HG02981 (cell line): ENCODE results near the gene PFDN1.

Experiments used
- ATAC-seq: cut with Tn5 transposase; IDR thresholded peaks from one replicate; pipeline ENCODE4 v1.9.1; 2021; ENCODE audit warnings: mild to moderate bottlenecking, moderate library complexity; ENCODE audit not compliant: unreplicated experiment

PFDN1 gene

DNA sequence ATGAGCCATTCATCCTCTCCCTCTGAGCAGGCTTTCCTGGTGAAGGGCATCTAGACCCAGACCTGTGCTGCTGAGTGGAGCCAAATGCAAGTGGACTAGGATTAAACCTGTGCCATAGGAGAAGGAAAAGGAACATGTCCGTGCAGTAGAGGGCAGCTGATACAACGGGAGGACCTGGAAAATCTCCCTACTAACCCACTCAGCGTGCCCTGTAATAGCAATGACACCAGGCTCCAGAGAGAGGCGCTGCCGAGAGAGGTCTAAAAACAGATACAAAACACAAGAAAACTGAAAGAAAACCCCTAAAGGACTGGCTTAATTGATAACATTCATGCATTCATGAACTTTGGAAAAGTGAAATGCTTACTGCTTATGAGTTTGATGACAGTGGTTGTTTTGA, 60.8 kb downstream of the PFDN1 start:
- ATAC-seq: no peak

- no peak for ATAC-seq
Observed at GRCh38 chr5:140240987-140241706, 61.8 kb downstream of the PFDN1 start.

- ATAC-seq: peak; percentile 64
Observed at GRCh38 chr5:140239939-140240700, 62.8 kb downstream of the PFDN1 start.

DNA sequence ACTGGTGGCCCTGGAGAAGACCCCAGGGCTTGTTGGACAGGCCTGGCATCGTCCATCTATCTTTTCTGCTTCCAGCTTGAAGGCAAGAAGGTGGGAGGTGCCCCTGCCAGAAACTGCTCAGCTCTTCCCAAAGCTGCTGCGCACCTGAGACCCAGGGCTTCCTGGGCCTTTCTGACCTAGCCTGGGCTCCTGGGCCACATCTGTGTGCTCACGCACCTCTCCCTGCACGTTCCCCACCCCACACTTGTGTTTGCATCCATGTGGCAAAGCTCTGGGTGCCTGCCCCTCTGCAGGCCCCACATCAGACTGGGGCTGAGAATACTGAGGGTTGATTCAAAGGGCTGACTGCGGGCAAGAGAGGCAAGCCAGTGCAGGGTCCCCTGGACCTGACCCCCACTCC, 63.4 kb downstream of the PFDN1 start:
- ATAC-seq: no peak

GRCh38 chr5:140238756-140239155, 64.1 kb downstream of the PFDN1 start:
- ATAC-seq: no peak

- no peak for ATAC-seq
Observed at GRCh38 chr5:140236891-140237598, 65.9 kb downstream of the PFDN1 start.

DNA sequence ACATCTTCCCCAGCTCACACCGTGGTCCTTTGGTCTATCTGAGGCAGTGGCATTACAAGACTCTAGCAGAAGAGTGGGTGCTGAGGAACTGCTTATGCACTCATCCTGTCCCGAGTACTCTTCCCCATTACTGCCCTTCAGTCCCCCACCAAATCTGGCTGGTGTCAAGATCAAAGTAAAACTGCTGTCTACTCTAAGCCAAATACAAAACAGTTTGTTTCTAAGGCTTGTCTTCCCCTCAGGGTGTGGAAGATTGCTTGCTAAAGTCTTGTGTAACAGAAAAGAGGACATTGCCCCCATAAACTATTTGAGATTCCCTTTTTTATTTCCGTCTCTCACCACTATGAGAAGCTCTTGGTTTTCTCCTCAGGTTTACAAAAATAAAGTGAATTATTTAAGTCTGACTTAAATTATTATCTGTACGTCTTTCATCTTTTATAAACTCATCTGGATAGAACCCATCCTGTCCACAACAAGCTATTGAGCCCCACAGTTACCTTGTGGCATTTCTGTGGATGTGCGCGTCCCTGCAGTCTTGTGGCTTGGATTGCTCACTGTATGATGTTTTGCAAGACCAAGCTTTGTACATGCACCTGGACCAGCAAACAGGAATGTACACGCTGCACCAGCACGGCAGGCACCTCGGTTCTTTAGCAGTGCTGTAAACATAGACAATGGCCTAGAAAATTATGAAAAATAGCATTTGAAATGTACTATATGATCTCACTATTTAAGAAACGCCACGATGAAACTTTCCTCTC, 66.9 kb downstream of the PFDN1 start:
- no peak for ATAC-seq

DNA sequence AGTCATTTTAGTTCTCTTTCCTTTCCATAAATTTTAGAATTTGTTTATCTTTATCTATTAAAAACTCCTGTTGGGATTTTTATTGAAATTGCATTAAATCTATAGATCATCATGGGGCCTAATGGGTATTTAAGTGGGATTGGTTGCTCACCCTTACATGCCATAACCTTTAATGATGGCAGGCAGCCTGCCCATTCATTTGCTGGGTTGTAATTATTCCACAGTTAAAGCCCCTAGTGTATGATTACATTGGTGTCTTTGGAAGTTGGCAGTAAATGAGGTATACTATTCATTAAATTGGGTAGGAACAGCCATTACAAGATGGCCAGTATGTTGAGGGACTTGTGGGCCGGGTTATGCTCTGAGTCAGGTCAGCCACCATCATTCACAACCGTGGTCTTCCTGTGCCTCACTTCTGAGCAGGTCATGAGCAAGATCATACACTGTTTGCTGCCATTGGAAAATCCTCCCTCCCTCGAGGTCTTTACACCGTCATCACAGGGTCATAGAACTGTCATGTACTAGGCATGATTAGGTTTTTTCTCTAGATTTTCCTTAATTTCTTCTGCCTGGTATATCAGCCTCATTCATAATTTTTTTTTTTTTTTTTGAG, 68.4 kb downstream of the PFDN1 start:
- ATAC-seq: no peak

- no peak for ATAC-seq
Observed at GRCh38 chr5:140232731-140233130, 70.2 kb downstream of the PFDN1 start.

GRCh38 chr5:140230373-140230772, 72.5 kb downstream of the PFDN1 start:
- ATAC-seq: no peak

- no peak for ATAC-seq
Observed at GRCh38 chr5:140228364-140228837, 74.5 kb downstream of the PFDN1 start.

DNA sequence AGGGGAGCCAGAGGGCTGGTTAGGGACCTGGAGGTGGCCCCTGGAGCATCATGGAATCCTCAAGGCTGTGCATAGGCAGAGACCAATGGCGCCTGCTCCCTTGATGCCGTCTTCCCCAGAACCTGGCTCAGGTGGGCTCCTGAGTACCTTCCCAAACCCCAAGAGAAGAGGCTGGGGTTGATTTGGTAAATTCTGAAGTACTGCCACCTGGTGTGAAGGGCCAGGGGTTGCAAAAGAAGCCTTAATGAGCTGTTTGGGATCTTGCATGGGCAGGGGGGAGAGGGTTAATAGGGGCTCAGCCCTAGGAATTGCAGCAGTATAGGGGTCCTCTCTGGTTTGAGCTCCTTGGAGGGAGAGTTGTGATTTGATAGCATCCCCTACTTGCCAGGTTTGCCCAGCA, 75.9 kb downstream of the PFDN1 start:
- no peak for ATAC-seq

DNA sequence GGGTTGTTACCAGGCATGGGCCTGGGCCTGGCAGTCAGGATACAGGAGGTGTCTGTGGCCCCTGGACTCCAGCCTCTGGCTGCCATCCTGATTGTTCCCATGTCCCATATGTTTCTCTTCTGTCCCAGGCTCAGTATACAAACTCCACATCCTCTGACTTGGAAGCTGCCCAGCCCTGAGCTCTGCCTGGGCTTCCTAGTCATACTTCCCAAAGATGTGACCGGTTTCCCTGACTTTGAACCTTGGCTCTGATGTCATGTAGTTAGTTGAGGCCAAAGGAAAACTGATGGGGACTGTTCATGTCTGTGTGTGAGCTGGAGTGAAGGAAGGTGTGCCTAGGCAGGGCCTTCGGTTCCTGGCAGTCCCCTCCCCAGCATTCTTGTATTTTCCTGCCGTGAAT, 77.5 kb downstream of the PFDN1 start:
- no peak for ATAC-seq

DNA sequence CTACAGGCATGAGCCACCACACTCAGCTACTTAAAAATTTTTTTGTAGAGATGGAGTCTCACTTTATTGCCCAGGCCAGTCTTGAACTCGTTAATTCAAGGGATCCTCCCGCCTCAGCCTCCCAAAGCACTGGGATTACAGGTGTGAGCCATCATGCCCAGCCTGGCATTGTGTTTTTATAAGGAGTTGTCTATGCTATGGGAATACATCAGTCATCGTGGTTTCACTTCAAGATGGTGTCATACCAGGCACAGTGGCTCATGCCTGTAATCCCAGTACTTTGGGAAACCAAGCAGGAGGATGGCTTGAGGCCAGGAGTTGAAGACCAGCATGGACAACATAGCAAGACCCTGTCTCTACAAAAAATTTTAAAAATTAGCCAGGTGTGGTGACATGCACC, 78.2 kb downstream of the PFDN1 start:
- ATAC-seq: no peak

DNA sequence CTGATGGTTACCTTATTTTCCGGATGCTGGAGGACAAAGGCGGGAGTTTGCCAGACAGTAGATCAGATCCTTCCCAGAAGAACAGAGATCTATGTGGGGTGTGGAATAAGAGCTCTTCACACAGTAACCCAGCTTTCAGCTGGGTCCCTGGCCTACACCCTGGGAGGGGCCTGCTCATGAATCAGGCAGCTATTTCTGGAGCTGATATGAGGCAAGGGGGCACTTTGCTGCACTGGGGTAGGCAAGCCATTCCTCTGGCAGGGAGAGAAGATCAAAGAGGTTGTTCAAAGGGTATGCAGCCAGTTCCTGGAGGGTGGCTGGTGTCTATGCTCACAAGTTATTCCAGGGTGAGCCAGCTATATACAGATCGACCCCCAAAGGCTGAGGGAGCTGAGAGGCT, 79.3 kb downstream of the PFDN1 start:
- no peak for ATAC-seq

GRCh38 chr5:140222416-140222815, 80.5 kb downstream of the PFDN1 start:
- ATAC-seq: no peak

GRCh38 chr5:140221697-140222223, 81.1 kb downstream of the PFDN1 start:
- no peak for ATAC-seq

DNA sequence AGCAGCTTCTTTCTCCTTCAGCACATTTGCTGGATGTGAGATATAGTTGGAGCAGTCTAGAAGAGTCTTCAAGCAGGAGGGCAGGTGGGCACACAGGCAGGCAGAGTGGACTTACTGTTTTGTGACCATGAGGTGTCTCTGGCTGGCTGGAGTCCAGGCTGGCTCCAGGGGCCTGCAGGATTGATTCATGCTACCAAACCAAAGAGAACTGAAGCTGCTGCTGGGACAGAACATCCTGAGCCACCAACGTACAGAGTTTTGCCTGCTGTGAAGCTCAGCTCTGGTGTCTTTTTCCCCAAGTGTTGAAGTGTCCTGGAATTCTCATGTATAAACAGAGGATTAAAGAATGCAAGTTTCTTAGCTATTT, 82.2 kb downstream of the PFDN1 start:
- ATAC-seq: no peak

DNA sequence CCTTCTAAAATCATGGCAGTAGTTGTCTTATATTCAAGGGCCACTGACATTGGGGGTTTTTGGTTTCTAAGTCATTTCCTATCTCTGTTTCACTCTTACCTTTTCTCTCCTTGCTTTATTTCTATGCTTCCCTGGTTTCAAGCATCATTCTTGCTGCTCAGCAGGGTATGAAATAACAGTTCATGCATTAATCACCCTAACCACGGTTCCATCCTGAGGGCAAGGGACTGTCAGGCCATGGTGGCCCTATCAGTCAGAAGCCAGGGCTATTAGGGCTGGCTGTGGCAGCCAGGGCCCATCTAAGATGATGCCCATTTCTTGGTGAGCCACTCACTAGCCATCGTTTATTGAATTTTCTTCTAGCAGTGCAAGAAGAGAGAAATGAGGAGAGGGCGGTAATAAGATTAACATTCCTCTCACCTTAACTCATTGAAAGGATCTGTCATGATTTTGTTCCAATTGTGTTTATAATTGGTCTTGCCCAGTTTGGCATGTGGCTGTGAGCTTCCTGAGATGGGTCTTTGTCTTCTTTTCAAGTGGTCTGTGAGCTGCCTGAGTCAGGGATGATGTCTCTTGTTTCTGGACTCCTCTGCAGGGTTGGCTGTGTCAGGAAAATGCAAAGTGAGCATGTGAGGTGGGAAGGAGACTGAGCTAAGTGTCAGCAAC, 82.7 kb downstream of the PFDN1 start:
- peak; percentile 59 for ATAC-seq
